A673 (cell line): Measurements from ENCODE around the gene RELL2.

ENCODE experiments used
- EZH2 ChIP-seq: fragments of 200-600 bp; sonication (generic); IDR thresholded peaks from 2 replicates; pipeline ENCODE4 v1.6.1; 2017; ENCODE audit warnings: borderline replicate concordance, low read depth, mild to moderate bottlenecking, mixed read lengths, antibody characterized with exemption, low read length; ENCODE audit not compliant: poor library complexity, severe bottlenecking
- TF ChIP-seq, protein P1 (sequence below): fragments of 300-800, 200-600 bp; sonication (generic); conservative IDR thresholded peaks from 2 replicates; pipeline ENCODE4 v1.5.1; 2017; ENCODE audit warnings: low read depth, mild to moderate bottlenecking, antibody characterized with exemption, low read length, moderate library complexity, mixed read lengths

DNA sequence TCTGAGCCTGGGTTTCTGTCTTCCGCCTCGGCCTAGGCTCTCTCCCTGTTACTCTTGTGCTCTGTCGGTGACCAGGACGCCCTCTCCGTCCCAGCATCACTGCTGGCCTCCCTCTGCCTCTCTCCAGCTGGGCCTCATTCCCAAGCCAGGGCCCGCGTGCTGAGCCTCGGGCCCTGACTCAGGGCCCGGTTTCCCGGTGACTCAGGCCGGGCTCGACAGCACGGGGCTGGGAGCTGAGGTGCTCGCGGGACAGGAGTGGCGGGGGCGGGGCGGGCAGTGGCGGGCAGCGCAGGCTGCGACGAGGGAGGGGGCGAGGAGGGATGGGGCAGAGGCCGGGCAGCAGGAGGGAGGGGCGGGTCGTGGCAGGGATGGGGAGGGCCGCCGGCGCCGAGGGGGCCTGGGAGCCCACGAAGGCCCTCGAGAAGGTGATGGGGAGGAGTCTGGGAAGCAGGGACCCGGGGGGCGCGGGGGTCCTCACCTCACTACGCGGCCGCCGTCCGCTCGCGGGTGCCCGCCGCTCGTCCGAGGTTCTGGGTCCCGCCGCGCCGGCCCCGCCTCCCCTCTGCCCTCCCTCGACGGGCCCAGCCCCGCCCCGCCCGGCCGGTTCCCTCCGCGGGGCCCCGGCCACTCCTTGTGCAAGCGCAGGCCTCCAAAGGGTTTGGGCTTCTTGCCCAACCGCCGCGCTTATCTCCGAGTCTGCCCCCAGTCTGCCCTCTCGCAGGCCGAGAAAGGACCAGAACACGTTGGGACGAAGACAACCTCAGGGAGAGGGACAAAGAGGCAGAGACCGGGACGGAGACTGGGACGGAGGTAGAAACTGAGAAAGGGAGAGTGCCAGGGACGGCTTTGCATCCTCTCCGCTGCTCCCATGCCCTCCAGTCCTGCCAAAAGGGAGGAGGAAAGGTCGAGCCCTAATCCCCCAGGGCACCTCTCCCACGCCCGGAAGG, 45.2 kb downstream of the RELL2 start, which contains the start of gene ARAP3:
- TF ChIP-seq, protein P1, sequence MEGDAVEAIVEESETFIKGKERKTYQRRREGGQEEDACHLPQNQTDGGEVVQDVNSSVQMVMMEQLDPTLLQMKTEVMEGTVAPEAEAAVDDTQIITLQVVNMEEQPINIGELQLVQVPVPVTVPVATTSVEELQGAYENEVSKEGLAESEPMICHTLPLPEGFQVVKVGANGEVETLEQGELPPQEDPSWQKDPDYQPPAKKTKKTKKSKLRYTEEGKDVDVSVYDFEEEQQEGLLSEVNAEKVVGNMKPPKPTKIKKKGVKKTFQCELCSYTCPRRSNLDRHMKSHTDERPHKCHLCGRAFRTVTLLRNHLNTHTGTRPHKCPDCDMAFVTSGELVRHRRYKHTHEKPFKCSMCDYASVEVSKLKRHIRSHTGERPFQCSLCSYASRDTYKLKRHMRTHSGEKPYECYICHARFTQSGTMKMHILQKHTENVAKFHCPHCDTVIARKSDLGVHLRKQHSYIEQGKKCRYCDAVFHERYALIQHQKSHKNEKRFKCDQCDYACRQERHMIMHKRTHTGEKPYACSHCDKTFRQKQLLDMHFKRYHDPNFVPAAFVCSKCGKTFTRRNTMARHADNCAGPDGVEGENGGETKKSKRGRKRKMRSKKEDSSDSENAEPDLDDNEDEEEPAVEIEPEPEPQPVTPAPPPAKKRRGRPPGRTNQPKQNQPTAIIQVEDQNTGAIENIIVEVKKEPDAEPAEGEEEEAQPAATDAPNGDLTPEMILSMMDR, result no peak
- TF ChIP-seq EZH2, result no peak
